Measurements from ENCODE around the gene ELFN1. TPM values are rescaled to one million over a fixed set of nuclear protein-coding genes. Genes with fewer than 3 reads are reported as not detected.
A peak's percentile ranks its signal among the peaks of the same experiment; 100 is the strongest.

Gene ELFN1
- total and polyA plus RNA-seq, 2 donors from 2014 or later: 3.5 to 3.8 TPM

GRCh38 chr7:1765336-1765735, 95.3 kb downstream of the ELFN1 start:
- TF ChIP-seq CTCF (IDR thresholded peaks at IDR 0.05; ENCODE audit: borderline replicate concordance, extremely low read depth, insufficient read depth): no peak
- FAIRE-seq (no peak), DNase-seq (peak in 1 of 5 donors; percentile 42)
- Histone ChIP-seq H3K27me3 (ENCODE audit: control insufficient read depth, insufficient read depth, low read length) (no peaks in the 10 kb centered on the region), H3K27ac (ENCODE audit: low read depth in 2 of 2, low read length in 2 of 2) (no peak overlapping the region), H3K9me3 (ENCODE audit: control insufficient read depth in 2 of 3, insufficient read depth in 1 of 3, low read length in 3 of 3) (peaks cover 2 to 5% (median 3%) of the 10 kb centered on the region in 3 donors), H3K4me3 (ENCODE audit: low read length in 3 of 3) (no peak overlapping the region), H3K4me1 (ENCODE audit: control insufficient read depth in 2 of 3, insufficient read depth in 2 of 3, low read depth in 1 of 3, low read length in 3 of 3) (no peaks in the 10 kb centered on the region), H3K36me3 (ENCODE audit: control insufficient read depth in 2 of 3, insufficient read depth in 3 of 3, low read length in 3 of 3) (no peaks in the 10 kb centered on the region), H3K9ac (ENCODE audit: low read length in 3 of 3) (no peak overlapping the region)
- intact Hi-C loops (cut with DNase I): no loop called here

GRCh38 chr7:1767524-1767923, 97.4 kb downstream of the ELFN1 start:
- TF ChIP-seq CTCF (IDR thresholded peaks at IDR 0.05; ENCODE audit: borderline replicate concordance, extremely low read depth, insufficient read depth): no peak
- DNase-seq (peak in 1 of 5 donors; percentile 24), FAIRE-seq (no peak)
- Histone ChIP-seq H3K27me3 (ENCODE audit: control insufficient read depth, insufficient read depth, low read length) (no peaks in the 10 kb centered on the region), H3K36me3 (ENCODE audit: control insufficient read depth in 2 of 3, insufficient read depth in 3 of 3, low read length in 3 of 3) (no peaks in the 10 kb centered on the region), H3K9ac (ENCODE audit: low read length in 3 of 3) (no peak overlapping the region), H3K4me3 (ENCODE audit: low read length in 3 of 3) (no peak overlapping the region), H3K4me1 (ENCODE audit: control insufficient read depth in 2 of 3, insufficient read depth in 2 of 3, low read depth in 1 of 3, low read length in 3 of 3) (no peaks in the 10 kb centered on the region), H3K9me3 (ENCODE audit: control insufficient read depth in 2 of 3, insufficient read depth in 1 of 3, low read length in 3 of 3) (peaks cover 0 to 5% (median 3%) of the 10 kb centered on the region in 3 donors), H3K27ac (ENCODE audit: low read depth in 2 of 2, low read length in 2 of 2) (no peak overlapping the region)
- intact Hi-C loops (cut with DNase I): no loop called here

- DNase-seq: peak in 1 of 5 donors; percentile 35
- H3K9ac ChIP-seq (ENCODE audit: low read length in 3 of 3): no peak overlapping the region
- no peak for TF ChIP-seq CTCF (IDR thresholded peaks at IDR 0.05; ENCODE audit: borderline replicate concordance, extremely low read depth, insufficient read depth)
- no peaks in the 10 kb centered on the region for H3K9me3 ChIP-seq (ENCODE audit: control insufficient read depth in 2 of 3, insufficient read depth in 1 of 3, low read length in 3 of 3)
- H3K4me3 ChIP-seq (ENCODE audit: low read length in 3 of 3): no peak overlapping the region
- no peaks in the 10 kb centered on the region for H3K27me3 ChIP-seq (ENCODE audit: control insufficient read depth, insufficient read depth, low read length)
- intact Hi-C loops (cut with DNase I): no loop called here
- no peaks in the 10 kb centered on the region for H3K36me3 ChIP-seq (ENCODE audit: control insufficient read depth in 2 of 3, insufficient read depth in 3 of 3, low read length in 3 of 3)
- H3K27ac ChIP-seq (ENCODE audit: low read depth in 2 of 2, low read length in 2 of 2): no peak overlapping the region
- H3K4me1 ChIP-seq (ENCODE audit: control insufficient read depth in 2 of 3, insufficient read depth in 2 of 3, low read depth in 1 of 3, low read length in 3 of 3): no peaks in the 10 kb centered on the region
- FAIRE-seq: no peak
These were observed 98.8 kb downstream of the ELFN1 start for GRCh38 chr7:1768832-1769231.

Measured in kidney (tissue), 14 donors.